Measurements from ENCODE around the gene PEAR1.

The PEAR1 gene

GRCh38 chr1:156933136-156933535 is 39.6 kb downstream of the PEAR1 start:
- in situ Hi-C loops (cut with MboI; ENCODE audit: low sequenced_read_pairs) = no loop called here

DNA sequence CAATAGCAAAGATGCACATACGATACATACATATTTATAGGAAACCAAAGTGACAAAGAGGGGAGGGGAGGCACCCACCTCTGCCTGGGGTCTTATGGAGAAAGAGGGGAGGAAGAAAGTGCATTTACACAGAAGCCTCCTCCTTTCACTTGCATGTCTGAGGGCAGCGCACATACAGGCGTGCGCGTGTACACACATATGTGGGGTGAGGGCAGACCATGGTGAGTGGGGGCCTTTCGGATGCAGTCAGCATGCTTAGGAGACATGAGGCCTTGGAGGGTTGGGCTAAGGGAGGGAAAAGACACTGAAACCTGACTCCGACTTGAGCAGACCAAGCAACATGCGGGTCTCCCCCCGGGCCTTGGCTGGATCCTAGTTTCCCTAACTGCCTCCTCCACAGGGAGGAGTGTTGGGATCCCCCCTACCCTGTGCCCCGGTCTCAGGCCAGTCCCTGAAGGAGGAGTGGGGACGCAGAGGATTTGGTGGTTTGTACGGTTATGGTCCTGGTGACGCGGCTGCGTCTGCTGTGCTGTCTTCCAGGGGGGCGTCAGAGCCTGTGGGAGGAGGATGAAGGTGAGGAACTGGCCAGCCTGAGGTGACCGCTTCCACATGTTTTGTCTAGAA is 42.1 kb downstream of the PEAR1 start:
- in situ Hi-C loops (cut with MboI; ENCODE audit: low sequenced_read_pairs) = no loop called here

DNA sequence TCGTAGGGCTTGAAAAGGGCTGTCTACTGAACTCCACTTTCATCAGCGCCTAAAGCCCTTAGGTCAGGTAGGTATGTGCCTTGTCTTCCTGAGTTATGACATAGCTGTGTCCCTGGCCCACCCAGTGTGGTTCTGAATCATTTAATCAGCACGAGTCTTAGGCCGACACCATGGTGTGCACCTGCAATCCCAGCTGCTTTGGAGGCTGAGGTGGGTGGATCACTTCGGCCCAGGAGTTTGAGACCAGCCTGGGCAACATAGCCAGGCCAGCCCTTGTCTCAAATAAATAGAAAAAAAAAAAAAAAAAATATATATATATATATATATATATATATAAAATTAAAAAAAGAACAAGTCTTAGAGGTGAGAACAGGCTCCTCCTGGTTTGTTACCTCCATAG is 42.7 kb downstream of the PEAR1 start:
- in situ Hi-C loops (cut with MboI; ENCODE audit: low sequenced_read_pairs) = no loop called here

DNA sequence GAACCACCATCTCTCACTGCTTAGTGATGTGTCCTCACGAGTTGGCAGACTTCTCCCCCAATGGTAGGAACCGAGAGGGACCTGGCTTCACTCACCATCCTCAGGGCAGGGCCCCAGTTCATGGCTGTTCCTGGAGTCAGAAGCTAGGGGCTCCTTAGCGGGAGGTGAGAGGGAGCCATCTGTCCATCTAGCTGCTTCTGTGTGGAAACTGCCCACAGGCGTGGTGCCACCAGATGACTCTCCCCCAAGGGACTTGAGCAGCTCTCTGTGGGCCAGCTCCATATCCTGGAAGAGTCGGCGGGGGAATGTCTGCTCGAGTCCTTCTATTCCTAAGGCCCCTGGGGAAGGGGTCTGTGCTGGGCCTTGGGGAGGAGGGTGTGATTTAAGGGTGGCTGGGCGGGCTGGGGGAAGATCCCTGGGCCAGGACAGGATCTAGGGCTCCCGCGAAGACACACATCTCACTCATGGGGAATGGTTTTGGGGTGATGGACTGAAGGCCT is 43.3 kb downstream of the PEAR1 start:
- in situ Hi-C loops (cut with MboI; ENCODE audit: low sequenced_read_pairs) = no loop called here

DNA sequence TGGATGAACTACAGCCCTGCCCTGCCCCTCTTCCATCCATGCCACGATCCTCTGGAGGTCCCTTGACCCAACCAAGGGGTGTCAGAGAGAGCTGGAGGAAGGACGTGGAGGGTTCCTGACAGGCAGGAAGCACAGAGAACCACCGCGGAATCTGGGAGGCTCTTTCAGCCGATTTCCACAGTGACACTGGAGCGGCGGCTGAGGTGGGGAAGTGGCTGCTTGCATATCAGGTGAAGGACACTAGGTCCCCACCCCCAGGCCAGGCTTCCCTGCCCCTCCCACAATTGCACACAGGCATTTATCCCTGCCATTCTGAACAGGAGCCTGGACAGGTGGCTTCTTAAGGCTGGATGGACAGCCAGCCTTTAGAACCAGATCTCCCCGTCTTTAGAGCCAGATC is 44.4 kb downstream of the PEAR1 start:
- in situ Hi-C loops (cut with MboI; ENCODE audit: low sequenced_read_pairs) = no loop called here

DNA sequence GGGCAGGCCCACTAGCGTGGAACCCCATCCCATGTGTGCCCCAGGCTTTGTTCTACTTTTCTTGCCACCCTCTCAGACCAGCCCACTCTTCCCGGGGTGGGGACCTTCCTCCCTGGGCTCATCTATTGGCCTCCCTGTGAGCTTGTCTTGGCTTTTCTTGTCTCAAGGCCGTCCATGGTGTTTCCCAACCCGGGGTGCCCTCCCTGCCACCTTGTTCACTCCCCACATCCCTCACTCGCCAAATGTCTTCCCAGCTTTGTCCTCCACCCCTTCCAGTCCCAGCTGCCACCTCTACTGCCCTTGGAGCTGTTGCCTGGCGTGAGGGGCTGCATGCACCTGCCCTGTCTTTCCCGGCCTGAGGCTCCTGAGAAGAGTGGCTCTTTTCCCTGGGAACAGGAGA is 45.3 kb downstream of the PEAR1 start:
- in situ Hi-C loops (cut with MboI; ENCODE audit: low sequenced_read_pairs) = no loop called here

DNA sequence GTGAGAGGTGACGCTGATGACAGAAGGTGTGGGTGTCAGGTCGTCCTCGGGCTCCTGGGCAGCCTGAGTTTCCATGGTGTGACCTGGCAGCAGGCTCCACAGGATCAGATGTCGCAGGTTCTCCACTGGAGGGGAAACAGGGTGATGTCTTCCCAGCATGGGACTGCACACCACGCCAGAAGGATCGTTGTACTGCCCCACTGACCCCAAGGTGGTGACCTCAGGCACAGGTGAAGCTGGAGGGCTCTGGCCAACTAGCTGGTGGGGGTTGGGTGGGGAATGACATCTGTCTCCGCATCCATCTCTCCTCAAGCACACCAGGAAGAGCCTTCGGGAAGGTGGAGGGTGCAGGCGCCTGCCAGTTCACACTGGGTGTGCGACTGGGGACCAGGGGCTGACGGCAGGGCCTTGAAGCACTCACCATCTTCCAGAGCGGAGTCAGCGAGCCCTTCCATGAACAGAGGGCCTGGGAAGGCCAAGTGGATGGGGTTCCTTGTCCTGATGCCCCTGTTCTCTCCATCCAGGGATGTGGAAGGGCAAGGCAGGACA is 46.3 kb downstream of the PEAR1 start:
- in situ Hi-C loops (cut with MboI; ENCODE audit: low sequenced_read_pairs) = no loop called here

DNA sequence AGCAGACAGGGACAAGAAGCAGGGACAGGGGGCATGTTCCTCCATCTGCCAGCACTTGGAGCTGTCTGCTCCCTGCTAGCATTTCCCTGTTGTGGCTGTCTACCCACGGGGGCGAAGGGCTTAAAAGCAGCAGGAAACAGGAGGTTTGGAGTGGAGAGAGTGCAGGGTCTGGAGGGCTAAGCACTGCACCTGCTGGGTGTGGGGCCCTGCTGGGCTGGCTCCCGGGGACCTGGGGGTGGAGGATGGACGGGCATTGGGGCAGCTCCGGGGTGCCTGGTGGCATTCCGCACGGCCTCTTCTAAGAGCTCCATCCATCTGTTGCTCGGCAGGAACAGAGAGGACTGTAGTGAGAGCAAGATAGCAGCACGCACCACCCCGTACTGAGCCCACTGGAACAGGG is 48.2 kb downstream of the PEAR1 start:
- in situ Hi-C loops (cut with MboI; ENCODE audit: low sequenced_read_pairs) = no loop called here

GRCh38 chr1:156942176-156942575 is 48.7 kb downstream of the PEAR1 start:
- in situ Hi-C loops (cut with MboI; ENCODE audit: low sequenced_read_pairs) = no loop called here

DNA sequence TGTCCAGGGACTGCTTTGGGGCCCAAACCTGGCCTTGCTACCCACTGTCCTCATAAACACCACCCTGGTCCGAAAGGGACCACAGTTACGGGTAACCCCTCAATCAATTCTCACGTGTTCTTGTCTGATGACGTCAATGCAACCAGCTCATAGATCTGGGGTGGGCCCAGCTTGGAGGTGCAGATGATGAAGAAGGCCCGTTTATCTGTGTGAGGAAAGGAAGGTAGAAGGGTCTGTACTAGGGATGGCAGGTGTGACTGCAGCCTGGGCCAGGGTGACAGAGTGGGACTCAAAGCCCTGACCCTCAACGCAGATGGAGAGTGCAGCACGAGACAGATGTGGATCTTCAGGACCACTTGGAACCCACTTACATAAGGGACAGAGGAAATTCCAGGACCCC is 49.1 kb downstream of the PEAR1 start:
- in situ Hi-C loops (cut with MboI; ENCODE audit: low sequenced_read_pairs) = no loop called here

- in situ Hi-C loops (cut with MboI; ENCODE audit: low sequenced_read_pairs) = no loop called here
Measured at GRCh38 chr1:156943756-156944155, 50.2 kb downstream of the PEAR1 start.

DNA sequence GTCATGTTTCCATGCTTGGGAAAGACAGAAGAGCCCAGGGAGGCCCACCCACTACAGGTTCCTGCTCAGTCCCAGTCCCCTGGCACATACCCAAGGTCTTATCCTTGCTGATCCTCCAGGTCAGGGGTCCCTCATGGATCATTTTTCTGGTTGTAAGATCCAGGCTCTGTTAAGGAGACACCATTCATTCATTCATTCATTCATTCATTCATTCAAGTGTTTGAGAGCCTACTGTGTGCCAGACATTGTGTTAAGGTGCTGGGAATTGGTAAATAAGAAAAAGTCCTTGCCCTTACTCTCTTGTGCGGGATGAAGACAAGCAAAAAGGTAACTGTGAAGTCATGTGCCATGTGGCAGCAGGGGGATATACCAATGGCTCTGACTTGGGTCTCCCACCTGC is 50.8 kb downstream of the PEAR1 start:
- in situ Hi-C loops (cut with MboI; ENCODE audit: low sequenced_read_pairs) = no loop called here

GRCh38 chr1:156944848-156945247 is 51.3 kb downstream of the PEAR1 start:
- in situ Hi-C loops (cut with MboI; ENCODE audit: low sequenced_read_pairs) = no loop called here

GRCh38 chr1:156945881-156946661 is 52.6 kb downstream of the PEAR1 start:
- in situ Hi-C loops (cut with MboI; ENCODE audit: low sequenced_read_pairs) = no loop called here

- in situ Hi-C loops (cut with MboI; ENCODE audit: low sequenced_read_pairs) = no loop called here
Measured at GRCh38 chr1:156947127-156947526, 53.6 kb downstream of the PEAR1 start.

DNA sequence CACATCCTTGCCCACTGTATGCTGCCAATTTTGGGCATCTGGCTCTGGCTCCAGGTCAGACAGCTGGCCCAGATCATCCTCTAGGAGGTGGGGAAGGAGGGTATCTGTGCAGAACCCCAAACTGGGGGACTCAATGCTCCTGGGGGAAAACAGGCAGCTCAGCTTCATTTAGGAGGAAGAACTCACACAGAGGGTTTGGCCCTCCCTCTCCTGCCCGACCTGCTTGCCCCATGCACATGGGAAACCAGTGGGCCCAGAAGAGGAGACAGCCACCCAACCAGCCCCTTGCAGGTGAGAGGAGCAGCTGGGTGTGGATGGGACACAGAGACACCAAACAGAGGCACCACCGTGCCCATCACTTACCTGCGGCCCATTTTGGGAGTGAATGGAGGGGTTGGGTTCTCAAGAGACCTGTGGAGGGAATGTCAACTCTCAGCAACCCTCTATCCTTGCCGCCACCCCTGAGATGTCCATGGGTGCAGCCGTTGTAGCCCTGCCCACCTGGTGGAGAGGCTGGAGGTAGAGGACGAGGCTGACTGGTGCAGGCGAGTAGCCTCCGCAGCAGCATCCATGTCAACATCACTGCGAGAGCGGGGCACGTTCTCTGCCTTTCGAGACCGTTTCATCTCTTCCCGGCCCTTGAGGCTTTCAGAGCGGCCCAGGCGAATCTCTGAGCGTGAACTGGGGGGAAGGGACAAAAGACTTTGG is 54.5 kb downstream of the PEAR1 start:
- in situ Hi-C loops (cut with MboI; ENCODE audit: low sequenced_read_pairs) = no loop called here

- in situ Hi-C loops (cut with MboI; ENCODE audit: low sequenced_read_pairs) = no loop called here
Measured at GRCh38 chr1:156948708-156949107, 55.2 kb downstream of the PEAR1 start.

DNA sequence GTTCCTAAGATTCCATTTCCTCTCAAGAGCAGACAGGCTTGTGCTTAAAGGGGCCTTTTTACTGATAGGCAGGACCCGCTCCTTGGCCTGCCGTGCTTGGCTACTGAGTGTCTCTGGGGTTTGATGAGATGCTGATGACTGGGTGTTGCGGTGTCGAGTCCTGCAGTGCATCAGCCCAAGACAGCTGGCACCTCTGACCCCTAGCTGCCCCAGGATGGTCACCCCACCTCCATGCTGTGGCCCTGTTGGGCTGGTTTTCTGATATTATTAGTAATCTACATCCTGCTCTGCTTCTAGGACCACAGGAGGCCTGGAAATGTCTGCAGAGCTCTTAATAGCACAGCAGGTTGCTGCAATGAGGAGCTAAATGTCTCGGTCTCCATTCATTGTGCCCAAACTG is 55.6 kb downstream of the PEAR1 start:
- in situ Hi-C loops (cut with MboI; ENCODE audit: low sequenced_read_pairs) = no loop called here

DNA sequence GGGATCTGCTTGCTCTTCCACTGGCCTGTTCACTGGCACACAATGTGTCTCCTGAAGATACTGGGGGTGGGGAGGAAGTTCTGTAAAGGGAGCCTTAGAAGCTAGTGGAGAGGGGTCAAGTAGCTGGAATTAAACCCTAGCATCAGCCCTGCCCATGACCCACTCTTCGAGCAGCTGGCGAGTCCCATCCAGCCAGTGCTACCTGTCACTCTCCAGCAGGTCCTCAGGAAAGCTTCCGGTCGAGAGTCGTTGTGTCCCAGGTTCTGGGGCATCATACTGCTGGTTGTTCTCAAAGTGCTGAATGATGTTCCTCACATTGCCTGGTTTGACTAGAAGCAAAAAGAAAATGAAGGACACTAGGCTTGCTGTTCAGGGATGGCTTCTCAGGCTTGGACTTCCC is 57.9 kb downstream of the PEAR1 start:
- in situ Hi-C loops (cut with MboI; ENCODE audit: low sequenced_read_pairs) = no loop called here

DNA sequence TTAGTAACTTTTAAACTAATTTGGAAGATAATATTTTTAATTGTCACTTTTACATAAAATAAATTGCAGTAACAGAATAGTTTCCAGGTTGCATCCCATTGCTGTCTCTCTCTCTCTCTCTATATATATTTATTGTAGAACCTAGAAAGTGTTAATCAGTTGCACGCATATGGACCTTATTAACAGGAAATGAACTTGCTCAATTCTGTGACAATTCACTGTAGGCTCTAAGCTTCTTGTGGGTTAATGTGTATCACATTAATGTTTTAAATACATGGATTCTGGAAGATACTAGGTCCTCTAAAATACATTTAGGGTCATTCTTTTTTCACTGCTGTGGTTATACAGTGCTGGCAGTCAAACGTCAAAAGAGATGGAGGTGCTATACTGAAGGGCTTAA is 60.1 kb downstream of the PEAR1 start:
- in situ Hi-C loops (cut with MboI; ENCODE audit: low sequenced_read_pairs) = no loop called here

DNA sequence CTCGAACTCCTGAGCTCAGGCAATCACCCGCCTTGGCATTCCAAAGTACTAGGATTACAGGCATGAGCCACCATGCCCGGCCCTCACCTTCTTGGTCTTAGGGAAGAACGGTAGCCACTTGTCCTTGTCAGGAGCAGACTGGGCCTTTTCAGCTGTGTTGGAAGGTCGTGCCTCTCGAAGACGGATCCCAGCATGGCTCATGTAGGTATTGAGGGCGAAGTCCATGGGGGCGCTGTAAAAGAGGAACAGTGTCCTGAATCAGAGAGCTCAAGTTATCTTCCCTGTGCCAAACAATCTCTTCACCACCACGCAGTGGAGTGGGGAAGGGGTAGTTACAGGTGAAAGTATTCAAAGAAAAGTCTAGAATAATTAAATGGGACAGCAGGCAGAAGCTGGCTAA is 62.8 kb downstream of the PEAR1 start:
- in situ Hi-C loops (cut with MboI; ENCODE audit: low sequenced_read_pairs) = no loop called here

- in situ Hi-C loops (cut with MboI; ENCODE audit: low sequenced_read_pairs) = no loop called here
Measured at GRCh38 chr1:156957634-156958033, 64.1 kb downstream of the PEAR1 start.
